RWPE2 (cell line): ENCODE data around the gene GIMAP6.
"Not testable (repeated sequence)": the region's sequence is repeated elsewhere in the genome, so short reads cannot be mapped to it uniquely, and the experiment has no call there.

Source experiments
- ATAC-seq: fragments of 200-7000 bp; cut with Tn5 transposase; 3 replicates; pipeline ENCODE4 v1.9.1; 2021; ENCODE audit warnings: low read depth
- DNase-seq: peaks from one replicate; pipeline ENCODE4 v3.0.0-alpha.2; 2020; ENCODE audit warnings: low spot score
- H3K27ac ChIP-seq: fragments of 450-650 bp; 2 replicates; pipeline ENCODE4 v1.5.1; 2017; ENCODE audit warnings: mild to moderate bottlenecking; ENCODE audit not compliant: poor library complexity, severe bottlenecking
- H3K27me3 ChIP-seq: fragments of 250-450 bp; sonication (Bioruptor Pico); 2 replicates; pipeline ENCODE4 v1.5.1; 2021; ENCODE audit warnings: mild to moderate bottlenecking, moderate library complexity; ENCODE audit not compliant: insufficient read depth, poor library complexity, severe bottlenecking
- H3K36me3 ChIP-seq: fragments of 250-450 bp; sonication (Bioruptor Pico); 2 replicates; pipeline ENCODE4 v1.5.1; 2020; ENCODE audit warnings: low read depth, mild to moderate bottlenecking, moderate library complexity
- H3K4me1 ChIP-seq: fragments of 250-450 bp; sonication (Bioruptor Pico); 2 replicates; pipeline ENCODE4 v1.5.1; 2021; ENCODE audit warnings: mild to moderate bottlenecking, moderate library complexity; ENCODE audit not compliant: insufficient read depth, poor library complexity, severe bottlenecking
- H3K4me3 ChIP-seq: fragments of 250-450 bp; sonication (Bioruptor Pico); 2 replicates; pipeline ENCODE4 v1.5.1; 2021; ENCODE audit warnings: mild to moderate bottlenecking, moderate library complexity; ENCODE audit not compliant: severe bottlenecking
- H3K9me3 ChIP-seq: fragments of 250-450 bp; sonication (Bioruptor Pico); 2 replicates; pipeline ENCODE4 v1.5.1; 2021; ENCODE audit warnings: mild to moderate bottlenecking, moderate library complexity; ENCODE audit not compliant: severe bottlenecking
- CTCF ChIP-seq: fragments of 450-650 bp; IDR thresholded peaks from one replicate; pipeline ENCODE4 v1.5.1; 2017; ENCODE audit warnings: mild to moderate bottlenecking, moderate library complexity; ENCODE audit not compliant: poor library complexity, severe bottlenecking

GIMAP6 gene

GRCh38 chr7:150613880-150614279 is 18.3 kb downstream of the GIMAP6 start:
- no peak overlapping the region for H3K4me3 ChIP-seq
- no peaks in the 10 kb centered on the region for H3K27me3 ChIP-seq
- ATAC-seq = no peak

DNA sequence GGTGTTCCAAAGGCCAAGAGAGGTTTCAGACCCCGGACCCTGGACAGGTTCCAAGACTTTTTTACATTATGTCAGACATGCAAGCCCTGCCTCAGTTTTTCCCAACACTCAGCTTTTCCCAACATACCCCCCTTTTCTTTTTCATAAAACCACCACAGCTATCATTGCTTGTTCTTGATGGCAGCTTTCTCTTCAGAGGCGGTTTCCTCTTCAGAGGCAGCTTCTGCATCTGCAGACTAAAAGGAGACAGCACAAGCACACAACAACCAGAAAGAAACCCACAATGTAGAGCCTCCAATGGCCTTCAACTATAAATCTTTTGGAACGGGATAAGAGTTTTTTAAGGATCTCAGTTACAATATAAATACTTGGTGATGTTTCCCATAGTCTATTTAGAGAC is 19.3 kb downstream of the GIMAP6 start:
- DNase-seq (no peak), ATAC-seq (no peak)
- no peaks in the 10 kb centered on the region for H3K36me3 ChIP-seq
- H3K4me3 ChIP-seq = no peak overlapping the region
- H3K4me1 ChIP-seq = no peaks in the 10 kb centered on the region
- no peaks in the 10 kb centered on the region for H3K27me3 ChIP-seq
- no peak overlapping the region for H3K27ac ChIP-seq
- TF ChIP-seq CTCF = no peak
- H3K9me3 ChIP-seq = no peaks in the 10 kb centered on the region

More at GRCh38 chr7:150613880-150614279, 18.3 kb downstream of the GIMAP6 start:
- no peaks in the 10 kb centered on the region for H3K9me3 ChIP-seq
- no peak for TF ChIP-seq CTCF
- H3K36me3 ChIP-seq = no peaks in the 10 kb centered on the region
- H3K27ac ChIP-seq = no peak overlapping the region
- H3K4me1 ChIP-seq = no peaks in the 10 kb centered on the region
- DNase-seq = no peak

DNA sequence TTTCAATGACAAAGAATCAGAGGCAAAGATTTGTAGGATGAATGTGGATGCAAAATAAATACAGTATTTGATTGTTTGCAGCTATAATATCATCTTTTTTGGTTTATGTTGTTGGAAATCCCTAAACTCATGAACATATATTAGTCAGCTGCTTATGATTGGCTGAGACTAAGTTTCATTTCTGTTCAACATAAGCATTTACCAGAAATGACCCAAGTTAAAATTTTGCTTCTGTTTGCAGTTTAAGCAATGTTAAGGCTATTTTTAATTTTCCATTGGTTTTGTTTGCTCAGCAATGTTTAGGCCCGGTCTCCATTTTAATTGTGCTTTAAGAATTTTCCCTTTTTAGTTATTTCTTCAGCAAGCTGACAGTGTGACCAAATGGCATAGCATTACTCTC is 22.0 kb downstream of the GIMAP6 start:
- TF ChIP-seq CTCF = no peak
- ATAC-seq (no peak), DNase-seq (no peak)
- no peaks in the 10 kb centered on the region for H3K9me3 ChIP-seq
- no peak overlapping the region for H3K27ac ChIP-seq
- no peaks in the 10 kb centered on the region for H3K36me3 ChIP-seq
- H3K4me3 ChIP-seq = no peak overlapping the region
- H3K4me1 ChIP-seq = no peaks in the 10 kb centered on the region
- no peaks in the 10 kb centered on the region for H3K27me3 ChIP-seq

GRCh38 chr7:150603600-150603999 is 28.6 kb downstream of the GIMAP6 start:
- H3K36me3 ChIP-seq, H3K4me1 ChIP-seq, DNase-seq, H3K27me3 ChIP-seq, H3K9me3 ChIP-seq, ATAC-seq, H3K27ac ChIP-seq, H3K4me3 ChIP-seq: not testable (repeated sequence)

DNA sequence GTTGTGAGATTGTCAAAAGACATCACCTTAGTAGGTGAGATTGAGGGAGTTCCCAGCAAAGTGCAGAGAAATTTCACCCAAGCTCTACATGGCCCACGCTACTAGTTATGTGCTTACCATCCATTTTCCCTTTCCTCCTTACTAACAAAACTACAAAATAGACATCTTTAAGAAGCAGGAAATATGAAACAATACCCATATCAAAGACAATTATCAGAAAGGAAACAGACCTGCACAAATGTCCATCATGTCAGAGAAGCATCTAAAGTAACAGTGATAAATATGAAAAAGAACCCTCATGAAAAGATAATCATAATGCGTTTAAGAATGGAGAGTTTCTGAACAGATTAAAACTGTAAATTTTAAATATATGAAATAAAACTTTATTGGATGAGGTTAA is 36.8 kb downstream of the GIMAP6 start:
- no peak for TF ChIP-seq CTCF
- no peak overlapping the region for H3K4me3 ChIP-seq
- DNase-seq (no peak), ATAC-seq (no peak)
- no peaks in the 10 kb centered on the region for H3K27me3 ChIP-seq
- H3K36me3 ChIP-seq = no peaks in the 10 kb centered on the region
- H3K27ac ChIP-seq = no peak overlapping the region
- H3K4me1 ChIP-seq = no peaks in the 10 kb centered on the region
- no peaks in the 10 kb centered on the region for H3K9me3 ChIP-seq
